ENCODE measurements around the gene SLC25A34. TPM values are rescaled to one million over a fixed set of nuclear protein-coding genes. Genes with fewer than 3 reads are reported as not detected.

Gene SLC25A34
- total RNA-seq, 1 donor from 2014 or later = 3.0 TPM

DNA sequence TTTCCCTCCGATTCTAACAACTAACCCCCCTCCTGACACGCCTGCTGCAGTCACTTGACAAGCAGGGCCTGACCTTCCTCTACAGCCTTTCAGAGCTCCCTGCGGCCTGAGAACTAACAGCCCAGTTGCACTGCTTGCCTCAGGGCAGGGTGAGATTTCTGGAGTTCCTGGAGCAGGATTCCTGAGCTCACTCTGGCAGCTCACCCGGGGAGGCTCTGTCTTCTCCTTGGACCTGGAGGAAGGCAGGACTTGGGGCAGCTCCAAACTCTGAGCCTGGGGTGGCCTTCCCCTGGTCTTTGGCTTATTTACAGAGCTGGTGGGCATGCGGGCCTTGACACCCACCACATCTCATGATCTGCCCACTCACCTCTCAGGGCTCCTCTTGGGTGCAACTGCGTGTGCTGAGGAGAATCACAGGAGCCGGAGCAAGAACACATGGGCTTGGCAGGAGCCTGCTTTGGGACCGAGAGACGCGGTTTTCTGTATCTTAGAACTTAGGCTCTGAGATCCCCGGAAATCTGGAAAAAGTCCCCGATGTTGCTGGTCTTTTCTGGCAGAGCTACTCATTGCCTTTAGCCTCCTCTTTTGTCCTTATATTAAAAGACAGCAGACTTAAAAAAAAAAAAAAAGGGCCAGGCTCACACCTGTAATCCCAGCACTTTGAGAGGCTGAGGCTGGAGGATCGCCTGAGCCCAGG, 13.1 kb upstream of the SLC25A34 start:
- Histone ChIP-seq H3K36me3 (peaks cover 83% of the 10 kb centered on the region), H3K27ac (no peak overlapping the region), H3K9me3 (no peaks in the 10 kb centered on the region), H3K27me3 (no peaks in the 10 kb centered on the region), H3K4me1 (peaks cover 5% of the 10 kb centered on the region), H3K4me3 (no peak overlapping the region)
- ATAC-seq (no peak), DNase-seq (no peak)
- intact Hi-C loops (cut with DNase I) = no loop called here
- TF ChIP-seq, protein P1, sequence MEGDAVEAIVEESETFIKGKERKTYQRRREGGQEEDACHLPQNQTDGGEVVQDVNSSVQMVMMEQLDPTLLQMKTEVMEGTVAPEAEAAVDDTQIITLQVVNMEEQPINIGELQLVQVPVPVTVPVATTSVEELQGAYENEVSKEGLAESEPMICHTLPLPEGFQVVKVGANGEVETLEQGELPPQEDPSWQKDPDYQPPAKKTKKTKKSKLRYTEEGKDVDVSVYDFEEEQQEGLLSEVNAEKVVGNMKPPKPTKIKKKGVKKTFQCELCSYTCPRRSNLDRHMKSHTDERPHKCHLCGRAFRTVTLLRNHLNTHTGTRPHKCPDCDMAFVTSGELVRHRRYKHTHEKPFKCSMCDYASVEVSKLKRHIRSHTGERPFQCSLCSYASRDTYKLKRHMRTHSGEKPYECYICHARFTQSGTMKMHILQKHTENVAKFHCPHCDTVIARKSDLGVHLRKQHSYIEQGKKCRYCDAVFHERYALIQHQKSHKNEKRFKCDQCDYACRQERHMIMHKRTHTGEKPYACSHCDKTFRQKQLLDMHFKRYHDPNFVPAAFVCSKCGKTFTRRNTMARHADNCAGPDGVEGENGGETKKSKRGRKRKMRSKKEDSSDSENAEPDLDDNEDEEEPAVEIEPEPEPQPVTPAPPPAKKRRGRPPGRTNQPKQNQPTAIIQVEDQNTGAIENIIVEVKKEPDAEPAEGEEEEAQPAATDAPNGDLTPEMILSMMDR (IDR thresholded peaks at IDR 0.05) = no peak

DNA sequence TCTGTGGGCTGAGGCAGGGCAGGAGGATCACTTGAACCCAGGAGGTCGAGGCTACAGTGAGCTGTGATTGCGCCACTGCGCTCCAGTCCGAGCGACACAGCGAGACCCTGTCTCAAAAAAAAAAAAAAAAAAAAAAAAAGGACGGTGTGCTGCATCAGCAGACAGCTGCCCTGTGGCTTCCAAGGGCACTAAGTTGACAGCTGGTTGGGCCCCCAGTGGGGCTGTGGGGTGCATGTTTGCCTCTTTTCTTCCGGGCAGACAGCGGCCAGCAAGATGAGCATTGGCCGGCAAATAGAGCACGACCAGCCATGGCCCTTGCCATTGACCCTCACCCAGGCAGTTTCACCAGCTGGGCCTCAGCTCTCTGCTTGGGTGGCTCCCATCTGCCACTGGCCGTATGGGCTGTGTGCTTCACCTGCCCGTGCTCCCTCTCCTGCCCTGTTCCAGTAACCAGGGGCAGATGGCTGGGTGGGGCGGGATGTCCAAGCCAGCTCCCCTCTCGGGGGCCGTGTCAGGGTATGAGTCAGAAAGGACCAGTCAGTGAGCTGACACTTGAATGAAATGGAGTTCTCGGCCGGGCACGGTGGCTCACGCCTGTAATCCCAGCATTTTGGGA, 12.3 kb upstream of the SLC25A34 start:
- no peak for ATAC-seq
- no peaks in the 10 kb centered on the region for H3K4me1 ChIP-seq
- H3K4me3 ChIP-seq = no peak overlapping the region
- no peak overlapping the region for H3K27ac ChIP-seq
- no peak for DNase-seq
- H3K36me3 ChIP-seq = peaks cover 91% of the 10 kb centered on the region
- intact Hi-C loops (cut with DNase I) = no loop called here
- TF ChIP-seq, protein P1 (IDR thresholded peaks at IDR 0.05) = no peak
- H3K9me3 ChIP-seq = no peaks in the 10 kb centered on the region
- H3K27me3 ChIP-seq = no peaks in the 10 kb centered on the region

DNA sequence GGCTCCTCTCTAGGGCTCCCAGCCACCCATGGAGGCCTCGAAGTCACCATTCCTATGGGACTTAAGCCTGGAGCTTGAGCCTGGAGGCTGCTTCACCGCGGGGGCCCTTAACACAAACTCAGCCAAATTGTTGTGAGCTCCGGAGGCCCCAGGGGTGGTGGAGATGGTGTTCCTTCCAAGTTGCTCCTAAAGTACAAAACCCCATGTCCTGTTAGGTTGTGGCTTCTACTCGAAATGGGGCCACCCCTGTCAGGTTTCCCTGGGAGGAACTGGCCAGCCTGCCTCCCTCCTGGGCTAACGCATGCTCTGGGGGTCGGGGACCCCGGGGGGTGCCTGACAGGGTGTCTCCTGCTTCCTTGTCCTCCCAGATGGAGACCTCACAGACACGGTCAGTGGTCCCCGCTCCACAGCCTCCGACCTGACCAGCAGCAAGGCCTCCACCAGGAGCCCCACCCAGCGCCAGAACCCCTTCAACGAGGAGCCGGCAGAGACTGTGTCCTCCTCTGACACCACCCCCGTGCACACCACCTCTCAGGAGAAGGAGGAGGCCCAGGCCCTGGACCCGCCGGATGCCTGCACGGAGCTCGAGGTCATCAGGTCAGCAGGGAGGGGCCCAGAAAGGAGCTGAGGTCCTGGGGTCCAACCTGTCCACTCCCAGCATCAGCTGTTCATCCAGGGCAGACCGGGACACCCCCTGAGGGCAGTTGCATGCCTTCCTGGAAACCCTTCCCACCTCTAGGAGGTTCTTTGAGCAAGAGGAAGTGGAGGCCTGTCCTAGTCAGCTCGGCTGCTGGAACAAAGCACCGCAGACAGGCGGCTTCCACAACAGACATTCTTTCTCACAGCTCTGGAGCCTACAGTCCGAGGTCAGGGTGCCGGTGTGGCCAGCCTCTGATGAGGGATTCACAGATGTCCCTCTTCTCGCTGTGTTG, 10.8 kb upstream of the SLC25A34 start:
- DNase-seq = no peak
- no peaks in the 10 kb centered on the region for H3K27me3 ChIP-seq
- peaks cover 91% of the 10 kb centered on the region for H3K36me3 ChIP-seq
- TF ChIP-seq, protein P1 (IDR thresholded peaks at IDR 0.05) = no peak
- no peaks in the 10 kb centered on the region for H3K9me3 ChIP-seq
- intact Hi-C loops (cut with DNase I) = no loop called here
- no peak overlapping the region for H3K27ac ChIP-seq
- no peak for ATAC-seq
- no peak overlapping the region for H3K4me3 ChIP-seq
- no peaks in the 10 kb centered on the region for H3K4me1 ChIP-seq

DNA sequence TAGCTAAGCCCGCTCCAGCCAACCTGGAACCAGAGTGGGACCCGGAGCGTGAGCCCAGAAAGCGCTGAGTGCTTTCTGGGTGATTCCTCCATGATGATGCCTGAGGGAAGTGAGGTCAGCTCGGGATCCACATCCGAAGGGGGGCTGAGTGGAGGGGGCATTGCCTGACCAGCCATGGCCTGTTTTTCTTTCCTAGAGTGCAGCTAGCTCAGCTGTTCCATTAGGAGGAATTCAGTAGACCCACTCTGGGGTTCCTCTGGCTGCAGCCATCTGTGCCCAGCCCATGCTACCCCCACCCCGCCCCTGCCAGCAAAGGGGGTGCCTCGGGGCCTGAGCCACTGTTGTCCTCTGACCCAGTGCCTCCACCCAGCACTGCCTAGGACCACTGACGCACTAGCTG, 9.6 kb upstream of the SLC25A34 start:
- Histone ChIP-seq H3K9me3 (no peaks in the 10 kb centered on the region), H3K27me3 (no peaks in the 10 kb centered on the region), H3K4me3 (no peak overlapping the region), H3K36me3 (peaks cover 91% of the 10 kb centered on the region), H3K4me1 (no peaks in the 10 kb centered on the region), H3K27ac (no peak overlapping the region)
- intact Hi-C loops (cut with DNase I) = no loop called here
- DNase-seq (no peak), ATAC-seq (no peak)
- TF ChIP-seq, protein P1 (IDR thresholded peaks at IDR 0.05) = no peak

DNA sequence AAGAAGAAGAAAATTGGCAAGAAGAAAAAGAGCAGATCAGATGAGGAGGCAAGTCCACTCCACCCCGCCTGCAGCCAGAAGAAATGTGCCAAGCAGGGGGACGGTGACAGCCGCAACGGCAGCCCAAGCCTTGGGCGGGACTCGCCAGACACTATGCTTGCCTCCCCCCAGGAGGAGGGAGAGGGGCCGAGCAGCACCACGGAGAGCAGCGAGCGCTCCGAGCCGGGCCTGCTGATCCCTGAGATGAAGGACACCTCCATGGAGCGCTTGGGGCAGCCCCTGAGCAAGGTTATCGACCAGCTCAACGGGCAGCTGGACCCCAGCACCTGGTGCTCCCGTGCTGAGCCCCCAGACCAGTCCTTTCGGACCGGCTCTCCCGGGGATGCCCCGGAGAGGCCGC, 9.0 kb upstream of the SLC25A34 start:
- ATAC-seq (no peak), DNase-seq (no peak)
- intact Hi-C loops (cut with DNase I) = no loop called here
- TF ChIP-seq, protein P1 (IDR thresholded peaks at IDR 0.05) = no peak
- Histone ChIP-seq H3K27ac (no peak overlapping the region), H3K9me3 (no peaks in the 10 kb centered on the region), H3K4me3 (no peak overlapping the region), H3K4me1 (no peaks in the 10 kb centered on the region), H3K27me3 (no peaks in the 10 kb centered on the region), H3K36me3 (peaks cover 92% of the 10 kb centered on the region)

All from upper lobe of right lung (tissue), 1 donor.